HT-29 (cell line): ENCODE data around the gene CDH22. TPM values are rescaled to one million over a fixed set of nuclear protein-coding genes. Genes with fewer than 3 reads are reported as not detected.

Experiments used
- total RNA-seq: library from RNA; depleted of rRNA; stranded (reverse); fragments of >200 nt; shearing (Covaris generic); gene quantifications from 2 replicates; pipeline ENCODE4 v1.2.3, GENCODE V29; 2014; rRNA removed

CDH22 gene
- total RNA-seq, 1 experiment from 2014 or later: not detected

Other genes starting within 250 kb of the CDH22 start
- 20.3 and 21.0 TPM in 2 replicates for gene NCOA5, start 218.5 kb downstream of the CDH22 start, total RNA-seq
- gene CD40, start 190.2 kb downstream of the CDH22 start, total RNA-seq: not detected in 2 replicates
- gene ELMO2, start 98.1 kb upstream of the CDH22 start, total RNA-seq: 28.6 and 35.2 TPM in 2 replicates
- gene ZNF334, start 205.1 kb upstream of the CDH22 start, total RNA-seq: 1.5 and 1.7 TPM in 2 replicates
- gene OCSTAMP, start 242.2 kb upstream of the CDH22 start, total RNA-seq: not detected in 2 replicates